Mesothelial cell of epicardium (in vitro differentiated cells): Measurements from ENCODE around the gene PAGR1. TPM values are rescaled to one million over a fixed set of nuclear protein-coding genes. Genes with fewer than 3 reads are reported as not detected.
A peak's percentile ranks its signal among the peaks of the same experiment; 100 is the strongest.
"Not testable (repeated sequence)": the region's sequence is repeated elsewhere in the genome, so short reads cannot be mapped to it uniquely, and the experiment has no call there.

Source experiments
- DNase-seq, 2 experiments: peaks; one replicate each; pipeline ENCODE4 v3.0.0; 2021; ENCODE audit warnings: low spot score in 2 of 2; ENCODE audit not compliant: unreplicated experiment in 2 of 2
- H3K27ac Mint-ChIP-seq: 2 replicates; pipeline ENCODE4 v1.8.0; 2021; ENCODE audit warnings: mixed read lengths
- H3K27me3 Mint-ChIP-seq: 2 replicates; pipeline ENCODE4 v1.8.0; 2021; ENCODE audit warnings: low read depth, mixed read lengths
- H3K36me3 Mint-ChIP-seq: 2 replicates; pipeline ENCODE4 v1.8.0; 2021; ENCODE audit warnings: mixed read lengths
- H3K4me1 Mint-ChIP-seq: 2 replicates; pipeline ENCODE4 v1.8.0; 2021; ENCODE audit warnings: mixed read lengths
- H3K4me3 Mint-ChIP-seq: 2 replicates; pipeline ENCODE4 v1.8.0; 2021; ENCODE audit warnings: mild to moderate bottlenecking, moderate library complexity, mixed read lengths
- H3K9me3 Mint-ChIP-seq: 2 replicates; pipeline ENCODE4 v1.8.0; 2021; ENCODE audit warnings: mixed read lengths
- total RNA-seq: library from RNA; stranded (reverse); gene quantifications from 3 replicates; pipeline ENCODE4 v1.2.1, GENCODE V29; 2021
- TF ChIP-seq, protein P1 (sequence below): fragments of 200-600 bp; sonication (generic); IDR thresholded peaks from one replicate; pipeline ENCODE4 v1.5.0; 2021; ENCODE audit warnings: antibody characterized with exemption; ENCODE audit not compliant: unreplicated experiment

The PAGR1 gene
- total RNA-seq, 1 donor from 2014 or later, result 43.8 TPM

DNA sequence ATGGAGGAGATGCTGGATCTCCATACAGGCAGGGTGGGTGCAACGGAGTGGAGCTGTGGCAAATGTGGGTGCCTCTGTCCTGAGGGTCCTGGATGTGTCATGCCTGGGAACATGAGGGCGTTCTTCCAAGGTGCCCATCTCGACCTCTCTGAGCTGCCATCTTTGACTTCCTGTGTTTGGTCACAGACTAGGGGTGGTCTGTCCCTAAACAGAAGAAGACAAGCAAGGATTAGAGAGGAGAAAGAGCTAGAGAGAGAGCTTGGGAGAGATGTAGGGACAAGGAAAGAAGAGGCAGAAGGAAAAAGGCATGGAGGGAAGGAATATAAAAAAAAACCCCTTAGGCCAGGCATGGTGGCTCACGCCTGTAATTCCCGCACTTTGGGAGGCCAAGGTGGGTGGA, 41.2 kb upstream of the PAGR1 start:
- DNase-seq, result no peak
- H3K36me3 Mint-ChIP-seq, result no peaks in the 10 kb centered on the region
- H3K9me3 Mint-ChIP-seq, result no peaks in the 10 kb centered on the region
- TF ChIP-seq, protein P1, sequence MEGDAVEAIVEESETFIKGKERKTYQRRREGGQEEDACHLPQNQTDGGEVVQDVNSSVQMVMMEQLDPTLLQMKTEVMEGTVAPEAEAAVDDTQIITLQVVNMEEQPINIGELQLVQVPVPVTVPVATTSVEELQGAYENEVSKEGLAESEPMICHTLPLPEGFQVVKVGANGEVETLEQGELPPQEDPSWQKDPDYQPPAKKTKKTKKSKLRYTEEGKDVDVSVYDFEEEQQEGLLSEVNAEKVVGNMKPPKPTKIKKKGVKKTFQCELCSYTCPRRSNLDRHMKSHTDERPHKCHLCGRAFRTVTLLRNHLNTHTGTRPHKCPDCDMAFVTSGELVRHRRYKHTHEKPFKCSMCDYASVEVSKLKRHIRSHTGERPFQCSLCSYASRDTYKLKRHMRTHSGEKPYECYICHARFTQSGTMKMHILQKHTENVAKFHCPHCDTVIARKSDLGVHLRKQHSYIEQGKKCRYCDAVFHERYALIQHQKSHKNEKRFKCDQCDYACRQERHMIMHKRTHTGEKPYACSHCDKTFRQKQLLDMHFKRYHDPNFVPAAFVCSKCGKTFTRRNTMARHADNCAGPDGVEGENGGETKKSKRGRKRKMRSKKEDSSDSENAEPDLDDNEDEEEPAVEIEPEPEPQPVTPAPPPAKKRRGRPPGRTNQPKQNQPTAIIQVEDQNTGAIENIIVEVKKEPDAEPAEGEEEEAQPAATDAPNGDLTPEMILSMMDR, result no peak
- H3K4me1 Mint-ChIP-seq, result peaks cover 29% of the 10 kb centered on the region
- no peaks in the 10 kb centered on the region for H3K27me3 Mint-ChIP-seq
- no peak overlapping the region for H3K4me3 Mint-ChIP-seq
- H3K27ac Mint-ChIP-seq, result no peak overlapping the region

DNA sequence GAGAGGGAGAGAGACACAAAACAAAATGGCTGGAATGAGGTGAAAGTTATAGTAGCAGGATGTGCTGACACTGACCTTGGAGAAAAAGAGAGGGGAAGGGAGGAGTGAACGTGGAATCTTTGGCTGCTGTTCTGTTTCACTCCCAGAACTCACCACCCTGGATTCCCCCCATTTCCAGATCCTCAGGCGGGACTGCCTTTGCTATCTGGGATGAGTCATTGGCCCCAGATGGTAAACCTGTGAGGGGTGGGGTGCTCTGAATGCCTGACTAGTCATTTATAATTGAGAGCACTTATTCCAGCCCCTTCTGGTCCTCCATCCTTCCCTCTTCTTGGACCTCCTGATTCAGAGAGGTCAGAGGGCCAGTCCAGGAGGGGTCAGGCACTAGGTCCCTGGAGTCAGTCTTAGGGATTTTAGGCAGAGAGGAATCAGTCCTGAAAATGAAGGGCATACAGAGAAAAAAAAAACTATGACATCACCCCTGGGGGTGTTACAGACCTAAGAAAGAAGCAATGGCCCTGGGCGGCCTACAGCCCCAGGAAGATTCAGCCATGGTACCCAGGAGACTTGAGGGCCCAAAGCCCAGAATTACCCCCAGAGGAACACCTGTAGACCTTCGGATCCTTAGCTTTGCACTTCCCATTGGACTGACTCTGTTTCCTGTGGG, 40.1 kb upstream of the PAGR1 start:
- Mint-ChIP-seq H3K27ac (no peak overlapping the region), H3K36me3 (no peaks in the 10 kb centered on the region), H3K27me3 (no peaks in the 10 kb centered on the region), H3K4me1 (peaks cover 33% of the 10 kb centered on the region), H3K9me3 (no peaks in the 10 kb centered on the region), H3K4me3 (no peak overlapping the region)
- no peak for DNase-seq
- TF ChIP-seq, protein P1, result no peak

DNA sequence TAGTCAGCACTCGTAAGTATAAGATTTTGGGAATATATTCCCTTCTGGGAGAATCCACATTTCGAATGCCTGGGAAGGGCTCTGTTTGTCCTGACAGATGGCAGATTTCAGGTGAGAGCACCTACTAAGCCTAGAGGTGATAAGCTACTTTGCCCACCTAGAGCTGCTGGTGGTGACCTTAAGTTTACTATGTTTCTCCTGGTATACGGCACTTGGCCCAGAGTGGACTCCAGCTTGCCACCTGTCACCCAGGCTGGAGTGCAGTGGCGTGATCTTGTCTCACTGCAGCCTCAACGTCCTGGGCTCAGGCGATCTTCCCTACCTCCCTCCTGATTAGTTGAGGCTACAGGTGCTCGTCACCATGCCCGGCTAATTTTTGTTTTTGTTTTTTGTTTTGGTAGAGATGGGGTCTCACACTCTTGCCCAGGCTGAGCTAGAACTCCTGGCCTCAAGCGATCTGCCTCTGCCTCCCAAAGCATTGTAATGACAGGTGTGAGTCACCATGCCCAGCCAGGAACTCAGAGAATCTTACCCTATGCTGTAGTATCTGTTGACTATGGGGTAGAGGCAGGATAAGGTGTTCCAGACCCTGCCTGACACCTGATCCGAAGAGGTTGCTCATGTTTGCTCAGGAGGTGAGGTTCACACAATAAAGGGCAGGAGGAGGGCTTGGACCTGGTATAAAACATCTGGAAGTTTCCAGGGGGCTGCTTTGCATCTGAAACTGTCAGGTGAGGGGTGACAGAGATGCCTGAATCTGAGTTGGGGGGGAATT, 38.2 kb upstream of the PAGR1 start, which contains the start of gene ZG16:
Gene ZG16 (plus strand): TSS at position 681 of the 775 bp plus-strand sequence. CDS start 1,011 bp downstream, outside the sequence.
- TF ChIP-seq, protein P1, result no peak
- Mint-ChIP-seq H3K36me3 (no peaks in the 10 kb centered on the region), H3K4me1 (peaks cover 40% of the 10 kb centered on the region), H3K27ac (peak within 1 kb of the TSS; percentile 95), H3K9me3 (no peaks in the 10 kb centered on the region), H3K4me3 (no peak within 1 kb of the TSS), H3K27me3 (no peaks in the 10 kb centered on the region)
- no peak for DNase-seq

DNA sequence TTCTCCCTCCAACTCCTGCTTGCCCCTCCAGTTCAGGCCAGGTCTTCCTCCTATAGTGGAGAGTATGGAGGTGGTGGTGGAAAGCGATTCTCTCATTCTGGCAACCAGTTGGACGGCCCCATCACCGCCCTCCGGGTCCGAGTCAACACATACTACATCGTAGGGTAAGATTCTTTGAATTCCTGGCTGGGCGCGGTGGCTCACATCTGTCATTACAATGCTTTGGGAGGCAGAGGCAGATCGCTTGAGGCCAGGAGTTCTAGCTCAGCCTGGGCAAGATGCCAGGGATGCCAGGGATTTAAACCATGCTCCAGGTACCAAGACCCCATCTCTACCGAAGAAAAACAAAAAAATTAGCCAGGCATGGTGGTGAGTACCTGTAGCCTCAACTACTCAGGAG, 36.5 kb upstream of the PAGR1 start:
- H3K4me1 Mint-ChIP-seq, result peaks cover 56% of the 10 kb centered on the region
- H3K27me3 Mint-ChIP-seq, result no peaks in the 10 kb centered on the region
- DNase-seq, result peak; percentile 37 to 62
- no peaks in the 10 kb centered on the region for H3K36me3 Mint-ChIP-seq
- peak overlapping the region; percentile 95 for H3K27ac Mint-ChIP-seq
- no peak overlapping the region for H3K4me3 Mint-ChIP-seq
- H3K9me3 Mint-ChIP-seq, result no peaks in the 10 kb centered on the region
- TF ChIP-seq, protein P1, result no peak

DNA sequence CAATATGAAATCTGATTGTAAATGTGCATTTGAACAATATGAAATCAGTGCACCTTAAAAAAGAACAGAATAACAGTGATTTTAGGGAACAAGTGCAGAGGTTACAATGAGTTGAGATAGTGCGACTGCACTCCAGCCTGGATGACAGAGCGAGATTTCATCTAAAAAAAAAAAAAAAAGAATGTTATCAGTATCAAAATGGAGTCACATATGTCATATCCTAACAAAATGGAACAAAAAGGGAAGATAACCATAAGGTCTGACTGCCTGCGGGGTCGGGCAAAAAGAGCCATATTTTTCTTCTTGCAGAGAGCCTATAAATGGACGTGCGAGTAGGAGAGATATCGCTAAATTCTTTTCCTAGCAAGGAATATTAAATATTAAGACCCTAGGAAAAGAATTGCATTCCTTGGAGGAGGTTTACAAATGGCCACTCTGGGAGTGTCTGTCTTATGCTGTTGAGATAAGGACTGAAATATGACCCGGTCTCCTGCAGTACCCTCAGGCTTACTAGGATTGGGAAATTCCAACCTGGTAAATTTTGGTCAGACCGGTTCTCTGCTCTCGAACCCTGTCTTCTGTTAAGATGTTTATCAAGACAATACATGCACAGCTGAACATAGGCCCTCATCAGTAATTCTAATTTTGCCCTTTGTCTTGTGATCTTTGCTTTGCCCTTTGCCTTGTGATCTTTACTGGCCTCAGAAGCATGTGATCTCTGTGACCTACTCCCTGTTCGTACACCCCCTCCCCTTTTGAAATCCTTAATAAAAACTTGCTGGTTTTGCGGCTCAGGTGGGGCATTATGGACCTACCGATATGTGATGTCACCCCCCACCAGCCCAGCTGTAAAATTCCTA, 32.6 kb upstream of the PAGR1 start:
- H3K9me3 Mint-ChIP-seq, H3K4me3 Mint-ChIP-seq, DNase-seq, H3K36me3 Mint-ChIP-seq, H3K27me3 Mint-ChIP-seq: not testable (repeated sequence)
- Mint-ChIP-seq H3K4me1 (peaks cover 60% of the 10 kb centered on the region), H3K27ac (peak overlapping the region; percentile 95)

DNA sequence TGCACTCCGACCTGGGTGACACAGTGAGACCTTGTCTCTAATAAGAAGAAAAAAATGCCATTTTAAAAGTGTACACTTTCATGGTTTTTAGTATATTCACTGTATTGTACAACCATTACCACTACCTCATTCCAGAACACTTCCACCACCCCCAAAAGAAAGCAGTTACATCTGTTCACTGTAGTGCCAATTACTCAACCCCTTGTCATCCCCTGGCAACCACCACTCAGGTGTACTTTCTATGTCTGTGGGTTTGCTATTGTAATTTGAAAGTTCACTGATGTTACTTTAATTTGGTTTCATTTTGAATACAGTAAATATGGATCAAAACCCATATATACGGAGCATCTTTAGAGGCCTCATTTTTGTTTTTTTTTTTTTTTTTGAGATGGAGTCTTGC, 31.8 kb upstream of the PAGR1 start:
- Mint-ChIP-seq H3K4me3 (no peak overlapping the region), H3K27me3 (no peaks in the 10 kb centered on the region), H3K27ac (peak overlapping the region; percentile 95), H3K36me3 (no peaks in the 10 kb centered on the region), H3K9me3 (no peaks in the 10 kb centered on the region), H3K4me1 (peaks cover 53% of the 10 kb centered on the region)
- TF ChIP-seq, protein P1, result no peak
- no peak for DNase-seq
